ENCODE measurements around the gene STXBP4. TPM values are rescaled to one million over a fixed set of nuclear protein-coding genes. Genes with fewer than 3 reads are reported as not detected.

The STXBP4 gene
- total RNA-seq, 2 experiments from 2014 or later = 5.1 to 5.4 TPM

DNA sequence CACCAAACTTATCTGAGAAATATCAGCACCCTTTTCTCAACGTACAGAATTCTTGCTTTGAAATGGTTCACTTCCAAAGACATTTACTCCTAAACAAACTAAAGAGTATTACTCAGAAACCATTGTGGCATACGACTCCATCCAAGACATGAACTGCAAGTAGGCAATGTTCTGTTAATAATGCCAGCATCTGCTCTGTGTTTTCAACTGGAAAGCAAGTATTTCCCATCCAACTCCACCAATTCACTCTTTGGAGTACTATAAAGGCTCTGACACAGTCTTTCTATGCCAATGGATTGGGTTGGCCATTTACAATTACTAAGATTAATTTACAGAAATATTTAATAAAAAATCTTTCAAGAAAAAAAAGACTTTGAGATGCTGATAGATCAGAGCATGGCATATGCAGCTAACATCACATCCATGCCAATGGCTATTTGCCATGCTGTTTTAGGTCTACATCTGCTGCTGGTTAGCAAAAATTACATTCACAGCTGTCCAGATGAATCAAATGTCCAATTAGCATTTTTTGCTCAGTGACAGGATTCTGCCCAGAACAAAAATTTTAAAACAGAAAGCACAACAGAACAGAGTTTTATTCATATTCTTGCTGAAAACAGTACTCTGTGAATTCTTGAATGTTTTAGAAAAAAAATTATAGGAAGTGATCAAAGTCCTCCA, 230.3 kb downstream of the STXBP4 start:
- ATAC-seq (ENCODE audit: poor library complexity) (no peak), DNase-seq (no peak)
- Mint-ChIP-seq H3K9me3 (peaks cover 2% of the 10 kb centered on the region), H3K36me3 (ENCODE audit: low read depth) (no peaks in the 10 kb centered on the region), H3K27ac (no peak overlapping the region), H3K27me3 (peaks cover 12% of the 10 kb centered on the region), H3K4me3 (no peak overlapping the region), H3K4me1 (ENCODE audit: low read depth) (no peaks in the 10 kb centered on the region)
- TF ChIP-seq, protein P1, sequence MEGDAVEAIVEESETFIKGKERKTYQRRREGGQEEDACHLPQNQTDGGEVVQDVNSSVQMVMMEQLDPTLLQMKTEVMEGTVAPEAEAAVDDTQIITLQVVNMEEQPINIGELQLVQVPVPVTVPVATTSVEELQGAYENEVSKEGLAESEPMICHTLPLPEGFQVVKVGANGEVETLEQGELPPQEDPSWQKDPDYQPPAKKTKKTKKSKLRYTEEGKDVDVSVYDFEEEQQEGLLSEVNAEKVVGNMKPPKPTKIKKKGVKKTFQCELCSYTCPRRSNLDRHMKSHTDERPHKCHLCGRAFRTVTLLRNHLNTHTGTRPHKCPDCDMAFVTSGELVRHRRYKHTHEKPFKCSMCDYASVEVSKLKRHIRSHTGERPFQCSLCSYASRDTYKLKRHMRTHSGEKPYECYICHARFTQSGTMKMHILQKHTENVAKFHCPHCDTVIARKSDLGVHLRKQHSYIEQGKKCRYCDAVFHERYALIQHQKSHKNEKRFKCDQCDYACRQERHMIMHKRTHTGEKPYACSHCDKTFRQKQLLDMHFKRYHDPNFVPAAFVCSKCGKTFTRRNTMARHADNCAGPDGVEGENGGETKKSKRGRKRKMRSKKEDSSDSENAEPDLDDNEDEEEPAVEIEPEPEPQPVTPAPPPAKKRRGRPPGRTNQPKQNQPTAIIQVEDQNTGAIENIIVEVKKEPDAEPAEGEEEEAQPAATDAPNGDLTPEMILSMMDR (IDR thresholded peaks at IDR 0.05) = no peak
- intact Hi-C loops (cut with DNase I, micrococcal nuclease) = no loop called here
- H3K4me3 ChIP-seq (ENCODE audit: low read length) = no peak overlapping the region
- ChIA-PET CTCF (no interaction called here), POLR2A (no interaction called here)
- peaks cover 0 to 4% of the 10 kb centered on the region in 2 experiments for H3K9me3 ChIP-seq (ENCODE audit: control insufficient read depth in 1 of 2, insufficient read depth in 1 of 2, low read length in 2 of 2)
- no peaks in the 10 kb centered on the region for H3K27me3 ChIP-seq (ENCODE audit: control insufficient read depth in 1 of 2, insufficient read depth in 2 of 2, low read length in 2 of 2)
- no peaks in the 10 kb centered on the region for H3K4me1 ChIP-seq (ENCODE audit: insufficient read depth, low read length)
- H3K27ac ChIP-seq (ENCODE audit: low read depth in 1 of 2, low read length in 2 of 2) = no peak overlapping the region
- no peaks in the 10 kb centered on the region for H3K36me3 ChIP-seq (ENCODE audit: insufficient read depth, low read length)

DNA sequence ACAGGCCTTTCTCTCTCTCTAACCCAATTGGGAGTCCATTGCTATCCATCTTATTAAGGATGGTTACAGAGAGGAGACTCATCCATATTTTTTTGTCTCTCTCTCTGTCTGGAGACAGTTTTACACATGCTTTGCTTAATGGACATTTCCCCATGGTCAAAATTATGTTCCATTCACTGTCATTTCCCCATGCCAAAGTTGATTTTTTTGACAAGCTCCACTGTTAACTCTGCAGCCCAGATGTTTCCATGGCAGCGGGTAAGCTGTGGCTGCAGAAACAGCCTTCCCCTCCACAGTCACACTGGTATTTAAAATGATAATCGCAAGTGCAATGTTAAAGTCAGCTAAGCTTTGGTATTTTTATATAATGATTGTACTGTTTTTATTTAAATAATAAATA, 232.3 kb downstream of the STXBP4 start:
- no peaks in the 10 kb centered on the region for H3K27me3 ChIP-seq (ENCODE audit: control insufficient read depth in 1 of 2, insufficient read depth in 2 of 2, low read length in 2 of 2)
- Mint-ChIP-seq H3K27ac (no peak overlapping the region), H3K9me3 (peaks cover 4% of the 10 kb centered on the region)

DNA sequence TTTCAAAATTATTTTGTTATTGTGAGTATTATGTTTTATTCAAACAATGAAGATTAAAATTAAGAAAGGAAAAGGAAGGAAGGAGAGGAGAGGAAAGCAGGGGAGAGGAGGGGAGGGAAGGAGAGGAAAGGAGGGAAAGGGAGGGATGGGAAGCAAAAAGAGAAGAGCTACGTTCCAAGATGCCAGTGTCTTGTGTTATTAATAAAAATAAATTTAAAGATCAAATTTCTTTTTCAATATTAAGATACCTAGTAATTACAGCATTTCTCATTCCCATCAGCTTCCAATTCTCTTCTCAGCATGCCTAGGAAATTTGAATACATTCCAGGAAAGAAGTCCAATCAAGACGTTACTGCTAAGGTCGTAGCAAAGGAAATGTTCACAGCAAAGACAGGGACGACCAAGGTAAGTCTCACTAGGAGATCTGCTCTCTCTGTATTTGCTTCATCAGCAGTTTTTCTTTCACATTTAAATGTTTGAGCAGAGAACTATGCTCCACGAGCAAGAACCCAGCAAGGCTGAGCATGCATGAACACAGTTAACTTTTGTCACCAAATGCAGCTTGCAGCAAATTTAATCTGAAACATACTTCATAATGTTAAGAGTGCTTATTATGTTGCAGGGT, 232.9 kb downstream of the STXBP4 start:
- H3K27me3 ChIP-seq (ENCODE audit: control insufficient read depth in 1 of 2, insufficient read depth in 2 of 2, low read length in 2 of 2) = no peaks in the 10 kb centered on the region

More for the DNA sequence above, 232.3 kb downstream of the STXBP4 start:
- intact Hi-C loops (cut with DNase I, micrococcal nuclease) = no loop called here
- no peaks in the 10 kb centered on the region for H3K4me1 Mint-ChIP-seq (ENCODE audit: low read depth)
- Histone ChIP-seq H3K36me3 (ENCODE audit: insufficient read depth, low read length) (no peaks in the 10 kb centered on the region), H3K27ac (ENCODE audit: low read depth in 1 of 2, low read length in 2 of 2) (no peak overlapping the region), H3K4me3 (ENCODE audit: low read length) (no peak overlapping the region), H3K4me1 (ENCODE audit: insufficient read depth, low read length) (no peaks in the 10 kb centered on the region), H3K9me3 (ENCODE audit: control insufficient read depth in 1 of 2, insufficient read depth in 1 of 2, low read length in 2 of 2) (peaks cover 0 to 4% of the 10 kb centered on the region in 2 experiments)
- H3K4me3 Mint-ChIP-seq = no peak overlapping the region
- no peaks in the 10 kb centered on the region for H3K36me3 Mint-ChIP-seq (ENCODE audit: low read depth)
- ChIA-PET CTCF (no interaction called here), POLR2A (no interaction called here)
- peaks cover 12% of the 10 kb centered on the region for H3K27me3 Mint-ChIP-seq
- TF ChIP-seq, protein P1 (IDR thresholded peaks at IDR 0.05) = no peak
- DNase-seq (no peak), ATAC-seq (ENCODE audit: poor library complexity) (no peak)

More for the DNA sequence above, 232.9 kb downstream of the STXBP4 start:
- POLR2A ChIA-PET = no interaction called here
- peaks cover 7% of the 10 kb centered on the region for H3K27me3 Mint-ChIP-seq
- ATAC-seq (ENCODE audit: poor library complexity) (no peak), DNase-seq (no peak)
- Histone ChIP-seq H3K27ac (ENCODE audit: low read depth in 1 of 2, low read length in 2 of 2) (no peak overlapping the region), H3K4me3 (ENCODE audit: low read length) (no peak overlapping the region), H3K36me3 (ENCODE audit: insufficient read depth, low read length) (no peaks in the 10 kb centered on the region), H3K4me1 (ENCODE audit: insufficient read depth, low read length) (no peaks in the 10 kb centered on the region), H3K9me3 (ENCODE audit: control insufficient read depth in 1 of 2, insufficient read depth in 1 of 2, low read length in 2 of 2) (peaks cover 0 to 4% of the 10 kb centered on the region in 2 experiments)
- H3K4me1 Mint-ChIP-seq (ENCODE audit: low read depth) = no peaks in the 10 kb centered on the region
- H3K36me3 Mint-ChIP-seq (ENCODE audit: low read depth) = no peaks in the 10 kb centered on the region
- CTCF ChIA-PET = no interaction called here
- no peak overlapping the region for H3K27ac Mint-ChIP-seq
- TF ChIP-seq, protein P1 (IDR thresholded peaks at IDR 0.05) = no peak
- intact Hi-C loops (cut with DNase I, micrococcal nuclease) = no loop called here
- no peak overlapping the region for H3K4me3 Mint-ChIP-seq
- H3K9me3 Mint-ChIP-seq = peaks cover 4% of the 10 kb centered on the region
